Measurements from ENCODE around the gene SEMA5B. TPM values are rescaled to one million over a fixed set of nuclear protein-coding genes. Genes with fewer than 3 reads are reported as not detected.

The SEMA5B gene
- total and polyA plus RNA-seq, 4 donors, result 0.20 to 1.1 (median 0.23) TPM

GRCh38 chr3:123031051-123031450 is 3.5 kb upstream of the SEMA5B start:
- H3K36me3 ChIP-seq (ENCODE audit: control insufficient read depth in 4 of 4, insufficient read depth in 3 of 4, low read depth in 1 of 4, low read length in 3 of 4), result no peaks in the 10 kb centered on the region

GRCh38 chr3:123028233-123028828 is 768 bp upstream of the SEMA5B start:
- H3K4me3 ChIP-seq (ENCODE audit: low read depth in 1 of 3, low read length in 3 of 3), result peak overlapping the region; percentile 49 to 61 (median 50)
- DNase-seq (ENCODE audit: low spot score), result no peak
- 2% methylated on average over 21 of the region's 21 CpGs for WGBS
- no peaks in the 10 kb centered on the region for H3K27me3 ChIP-seq (ENCODE audit: control insufficient read depth in 4 of 4, insufficient read depth in 4 of 4, low read length in 3 of 4)
- no peak for TF ChIP-seq HNF4G (IDR thresholded peaks at IDR 0.05)
- TF ChIP-seq CTCF (IDR thresholded peaks at IDR 0.05; ENCODE audit: low read depth, low read length, missing input control), result peak; percentile 38
- peak; percentile 83 to 84 for TF ChIP-seq RAD21 (IDR thresholded peaks at IDR 0.05)
- no peaks in the 10 kb centered on the region for H3K36me3 ChIP-seq (ENCODE audit: control insufficient read depth in 4 of 4, insufficient read depth in 3 of 4, low read depth in 1 of 4, low read length in 3 of 4)
- H3K4me1 ChIP-seq (ENCODE audit: control insufficient read depth in 4 of 4, insufficient read depth in 4 of 4, low read length in 3 of 4), result peaks cover 14 to 31% (median 17%) of the 10 kb centered on the region in 4 donors
- no peak overlapping the region for H3K27ac ChIP-seq (ENCODE audit: low read depth in 1 of 2, low read length in 2 of 2)
- H3K9me3 ChIP-seq (ENCODE audit: control insufficient read depth in 4 of 4, low read length in 3 of 4), result no peaks in the 10 kb centered on the region
- H3K9ac ChIP-seq (ENCODE audit: low read depth in 1 of 2, low read length in 2 of 2), result no peak overlapping the region

More at GRCh38 chr3:123031051-123031450, 3.5 kb upstream of the SEMA5B start:
- 82% methylated on average over 4 of the region's 4 CpGs for WGBS
- no peak for TF ChIP-seq ATF3 (IDR thresholded peaks at IDR 0.05)
- no peak for TF ChIP-seq TAF1 (conservative IDR thresholded peaks at IDR 0.05)
- no peak for TF ChIP-seq REST (IDR thresholded peaks at IDR 0.05)
- TF ChIP-seq MAX (IDR thresholded peaks at IDR 0.05), result no peak
- TF ChIP-seq HNF4G (IDR thresholded peaks at IDR 0.05), result no peak
- TF ChIP-seq NR2F2 (IDR thresholded peaks at IDR 0.05), result no peak
- TF ChIP-seq FOXA2 (IDR thresholded peaks at IDR 0.05), result no peak
- no peak for TF ChIP-seq ZBTB33 (IDR thresholded peaks at IDR 0.05)
- TF ChIP-seq YY1 (IDR thresholded peaks at IDR 0.05), result no peak
- no peak for TF ChIP-seq FOXA1 (IDR thresholded peaks at IDR 0.05)
- TF ChIP-seq EGR1 (IDR thresholded peaks at IDR 0.05; ENCODE audit: low read depth in 2 of 2), result no peak
- TF ChIP-seq JUND (IDR thresholded peaks at IDR 0.05), result no peak
- no peak for TF ChIP-seq HNF4A (conservative IDR thresholded peaks at IDR 0.05)
- Histone ChIP-seq H3K4me3 (ENCODE audit: low read depth in 1 of 3, low read length in 3 of 3) (no peak overlapping the region), H3K9ac (ENCODE audit: low read depth in 1 of 2, low read length in 2 of 2) (no peak overlapping the region), H3K27ac (ENCODE audit: low read depth in 1 of 2, low read length in 2 of 2) (no peak overlapping the region), H3K27me3 (ENCODE audit: control insufficient read depth in 4 of 4, insufficient read depth in 4 of 4, low read length in 3 of 4) (no peaks in the 10 kb centered on the region), H3K4me1 (ENCODE audit: control insufficient read depth in 4 of 4, insufficient read depth in 4 of 4, low read length in 3 of 4) (peaks cover 14 to 31% (median 17%) of the 10 kb centered on the region in 4 donors), H3K9me3 (ENCODE audit: control insufficient read depth in 4 of 4, low read length in 3 of 4) (no peaks in the 10 kb centered on the region)
- DNase-seq (ENCODE audit: low spot score), result no peak

All from liver (tissue), 9 donors.